Fibroblast of skin of right quadriceps (primary cell): Measurements from ENCODE around the gene OMP.

ENCODE experiments used
- DNase-seq: peaks from one replicate; pipeline ENCODE4 v3.0.0-alpha.2; 2013

Gene OMP

DNA sequence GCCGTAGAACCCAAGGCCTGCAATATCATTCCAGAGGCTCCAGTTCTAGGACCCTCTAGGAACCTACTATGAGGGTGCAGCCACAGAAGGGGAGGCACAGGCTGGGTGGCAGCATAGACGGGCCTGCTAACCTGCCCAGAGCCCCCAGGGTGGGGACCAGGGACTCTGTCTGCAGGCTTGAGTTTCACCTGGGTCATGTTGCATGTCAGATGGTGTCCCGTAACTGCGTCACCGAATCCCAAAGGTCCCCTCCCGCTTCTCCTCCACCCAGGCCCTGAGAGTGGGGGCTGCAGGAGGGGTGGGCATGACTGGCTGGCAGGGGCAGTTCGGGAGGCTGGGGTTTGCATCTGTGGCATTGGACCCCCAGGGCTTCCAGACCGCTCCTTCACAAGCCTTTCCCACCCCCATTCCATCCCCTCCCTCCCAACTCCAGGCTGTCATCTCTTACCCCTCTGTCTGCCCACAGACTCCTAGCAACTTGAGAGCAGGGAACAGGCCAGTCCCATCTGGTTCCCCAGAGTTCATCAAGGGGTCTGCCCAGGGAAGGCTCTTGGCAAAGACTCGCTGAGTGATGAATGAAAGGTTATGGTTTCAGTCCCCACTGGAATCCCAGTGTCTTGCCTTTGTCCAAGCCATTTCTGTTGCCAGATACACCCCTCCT is 41.7 kb downstream of the OMP start:
- no peak for DNase-seq

DNA sequence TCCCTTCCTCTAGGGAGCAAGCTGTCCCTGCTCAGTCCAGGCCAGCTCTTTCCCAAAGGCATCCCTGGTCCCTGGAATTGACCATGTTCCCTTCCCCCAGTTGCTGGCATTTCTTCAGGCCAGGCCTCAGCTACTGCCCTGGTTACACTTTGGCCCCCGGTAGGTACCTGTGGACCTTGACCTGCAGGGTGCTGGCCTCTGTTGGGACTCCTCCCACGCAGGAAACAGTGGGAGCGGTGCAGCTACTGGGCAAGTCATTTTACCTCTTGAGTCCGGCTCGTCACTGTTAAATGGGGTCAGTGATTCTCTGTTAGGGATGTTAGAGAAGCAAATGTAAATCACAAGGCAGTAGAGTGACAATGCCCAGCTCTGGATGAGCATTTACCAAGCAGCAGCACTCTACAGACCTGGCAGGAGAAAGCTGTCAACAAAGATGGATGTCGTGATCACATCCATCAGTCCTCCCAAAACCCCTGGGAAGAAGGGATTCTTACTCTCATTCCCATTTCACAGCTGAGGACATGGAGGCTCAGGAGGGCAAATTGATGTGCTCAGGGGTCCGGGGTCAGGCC is 42.3 kb downstream of the OMP start:
- no peak for DNase-seq

DNA sequence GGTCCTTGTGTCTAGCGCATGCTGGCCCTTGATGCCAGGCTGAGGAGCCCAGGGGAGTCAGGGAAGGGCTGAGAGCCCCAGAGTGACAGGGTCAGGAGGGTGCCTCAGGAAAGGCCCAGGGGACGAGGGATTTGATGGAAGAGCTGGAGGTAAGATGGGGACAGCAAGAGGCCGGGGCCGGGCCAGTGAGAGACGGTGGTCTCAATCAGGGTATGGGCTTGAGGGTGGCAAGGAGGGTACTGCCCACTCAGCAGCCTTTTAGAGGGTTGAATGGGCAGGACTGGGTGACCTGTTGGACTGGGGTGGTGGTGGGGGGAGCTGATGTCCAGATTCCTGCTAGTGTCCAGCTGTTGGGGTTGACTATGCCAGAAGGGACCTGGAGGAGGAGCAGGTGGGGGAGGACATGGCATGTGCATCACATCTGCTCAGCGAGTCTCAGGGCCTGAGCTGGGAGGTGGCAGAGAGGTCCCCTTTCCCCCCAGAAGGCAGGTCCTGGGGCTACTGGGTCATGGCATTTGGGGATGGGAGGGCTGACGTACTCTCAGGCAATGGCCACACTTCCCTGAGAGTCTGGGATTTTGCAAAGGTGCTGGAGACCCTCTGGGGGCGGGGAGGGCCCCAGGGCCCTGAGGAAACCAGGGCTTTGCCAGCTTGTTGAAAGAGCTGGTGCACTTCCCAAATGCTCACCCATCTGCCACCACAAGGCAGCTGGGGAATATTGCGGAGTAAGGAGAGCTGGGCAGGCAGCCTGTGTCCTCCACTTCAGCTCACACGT is 43.8 kb downstream of the OMP start:
- no peak for DNase-seq

DNA sequence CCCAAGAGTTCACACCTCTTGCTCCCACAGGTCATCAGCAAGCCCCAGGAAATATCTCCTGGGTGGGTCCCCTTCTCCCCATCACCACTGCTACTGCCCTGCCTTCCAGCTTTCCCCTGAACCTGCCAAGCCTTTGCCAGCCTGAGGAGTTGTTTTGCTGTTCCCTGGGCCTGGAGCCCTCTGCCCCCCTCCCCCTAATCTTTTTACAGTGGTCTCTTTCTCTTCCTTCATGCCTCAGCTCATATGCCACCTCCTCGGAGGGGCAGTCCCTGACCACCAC is 44.3 kb downstream of the OMP start:
- DNase-seq, result no peak

DNA sequence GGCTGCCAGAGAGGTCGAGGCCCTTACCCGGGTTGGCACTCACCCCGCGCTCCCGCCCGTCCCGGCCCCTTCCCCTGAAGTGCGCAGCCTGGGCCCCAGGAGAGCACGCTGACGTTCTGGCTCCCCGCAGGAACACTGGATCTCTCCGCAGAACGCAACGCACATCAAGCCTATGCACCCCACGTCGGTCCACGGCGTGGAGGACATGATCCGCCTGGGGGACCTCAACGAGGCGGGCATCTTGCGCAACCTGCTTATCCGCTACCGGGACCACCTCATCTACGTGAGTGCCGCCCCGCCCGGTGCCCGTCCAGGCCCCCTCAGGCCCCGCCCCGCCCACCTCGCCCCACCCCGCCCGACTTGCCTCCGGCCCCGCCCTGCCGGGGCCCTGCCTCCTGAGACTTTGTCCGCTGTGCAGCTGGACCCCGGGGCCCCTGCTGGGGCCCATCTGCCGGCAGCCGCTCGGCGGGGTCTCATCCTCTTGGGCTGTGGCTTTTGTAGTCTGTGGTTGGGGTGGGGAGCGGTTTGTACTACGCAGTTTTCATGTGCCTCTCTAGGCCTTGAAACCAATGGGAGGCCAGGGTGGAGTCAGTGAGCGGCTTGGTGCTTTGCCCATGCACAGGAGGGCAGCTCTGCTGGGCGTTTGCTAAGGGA is 45.2 kb downstream of the OMP start:
- DNase-seq, result no peak

DNA sequence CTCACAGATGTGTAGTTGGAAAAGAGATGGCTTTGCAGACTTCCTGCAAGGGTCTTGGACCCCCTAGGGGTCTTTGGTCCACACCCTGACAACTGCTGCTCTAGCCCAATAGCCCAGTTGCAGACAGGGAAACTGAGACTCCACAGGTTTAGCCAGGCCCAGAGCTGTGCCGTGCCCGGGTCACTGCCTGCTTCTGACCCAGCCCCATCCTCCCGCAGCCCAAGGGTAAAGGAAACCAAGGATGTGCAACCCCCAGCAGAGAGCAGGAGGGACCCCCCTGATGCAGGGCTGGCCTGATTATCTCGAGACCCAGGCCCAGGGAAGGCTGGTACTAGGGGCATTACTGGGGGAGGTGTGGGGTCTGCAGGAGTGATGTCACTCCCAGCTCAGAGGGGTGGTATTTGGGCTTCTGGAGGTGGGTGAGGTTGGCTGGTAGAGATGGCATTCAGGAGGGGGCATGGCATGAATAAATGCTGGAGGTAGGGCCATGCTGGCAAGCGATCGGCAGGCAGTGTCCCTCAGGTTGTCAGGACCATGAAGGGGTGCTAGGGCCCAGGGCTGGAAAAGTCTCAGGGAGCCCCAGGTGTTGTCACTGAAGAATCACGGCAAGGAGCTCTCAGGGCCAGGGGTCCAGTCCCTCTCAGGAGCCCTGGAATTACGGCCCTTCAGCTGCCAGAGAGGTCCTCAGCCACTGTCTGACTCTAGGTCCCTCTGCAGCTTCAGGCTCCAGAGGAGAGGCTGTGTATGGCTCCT is 46.5 kb downstream of the OMP start:
- DNase-seq, result no peak

DNA sequence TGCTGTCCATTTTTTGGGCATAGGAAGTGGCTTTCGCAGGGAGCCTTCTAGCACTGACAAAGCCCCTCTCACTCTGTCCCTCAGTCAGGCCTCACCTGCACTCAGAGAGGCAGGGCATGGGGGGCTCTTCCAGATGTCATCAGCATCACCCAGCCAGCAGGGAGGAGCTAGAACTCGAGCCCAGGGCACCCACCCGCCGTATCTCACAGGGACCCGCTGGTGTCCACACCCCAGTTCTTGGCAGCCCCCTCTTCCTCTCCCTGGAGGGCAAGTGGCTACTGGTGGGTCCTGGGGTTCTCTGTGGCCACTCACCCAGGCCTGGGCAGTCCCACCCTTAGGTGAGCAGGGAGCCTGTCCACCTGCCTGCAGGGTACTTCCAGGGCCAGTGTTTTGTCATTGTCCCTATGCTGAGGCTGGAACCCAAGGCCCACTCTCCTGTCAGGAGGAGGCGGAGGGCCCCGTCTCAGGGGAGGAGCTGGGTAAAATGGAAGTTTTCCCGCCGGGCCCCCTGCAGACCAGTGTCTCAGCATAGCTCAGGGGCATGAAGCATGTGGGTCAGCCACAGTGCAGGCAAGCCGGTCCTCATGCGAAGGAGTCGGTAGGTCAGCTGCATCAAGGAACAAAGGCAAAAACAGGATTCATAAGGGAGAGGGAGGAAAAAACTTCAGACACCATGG is 47.2 kb downstream of the OMP start:
- DNase-seq, result no peak

DNA sequence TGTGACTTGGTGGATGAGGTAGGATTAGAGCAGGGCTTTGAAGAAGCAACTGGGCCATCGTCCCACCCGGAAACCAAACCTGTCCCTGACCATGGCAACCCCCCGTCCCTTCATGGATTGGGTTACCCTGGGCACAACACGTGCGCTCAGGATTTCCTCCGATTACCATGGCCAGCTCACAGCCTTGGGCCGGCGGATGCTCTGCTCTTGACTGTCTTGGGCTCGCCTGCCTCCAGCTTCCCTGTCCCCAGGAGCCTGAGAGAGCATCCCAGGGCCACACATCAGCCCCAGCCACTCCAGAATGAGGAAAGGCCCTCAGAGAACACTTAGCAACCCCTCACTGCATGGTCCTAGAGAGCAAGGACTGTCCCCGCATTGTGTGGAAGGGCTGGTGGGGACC is 48.2 kb downstream of the OMP start:
- DNase-seq, result no peak

DNA sequence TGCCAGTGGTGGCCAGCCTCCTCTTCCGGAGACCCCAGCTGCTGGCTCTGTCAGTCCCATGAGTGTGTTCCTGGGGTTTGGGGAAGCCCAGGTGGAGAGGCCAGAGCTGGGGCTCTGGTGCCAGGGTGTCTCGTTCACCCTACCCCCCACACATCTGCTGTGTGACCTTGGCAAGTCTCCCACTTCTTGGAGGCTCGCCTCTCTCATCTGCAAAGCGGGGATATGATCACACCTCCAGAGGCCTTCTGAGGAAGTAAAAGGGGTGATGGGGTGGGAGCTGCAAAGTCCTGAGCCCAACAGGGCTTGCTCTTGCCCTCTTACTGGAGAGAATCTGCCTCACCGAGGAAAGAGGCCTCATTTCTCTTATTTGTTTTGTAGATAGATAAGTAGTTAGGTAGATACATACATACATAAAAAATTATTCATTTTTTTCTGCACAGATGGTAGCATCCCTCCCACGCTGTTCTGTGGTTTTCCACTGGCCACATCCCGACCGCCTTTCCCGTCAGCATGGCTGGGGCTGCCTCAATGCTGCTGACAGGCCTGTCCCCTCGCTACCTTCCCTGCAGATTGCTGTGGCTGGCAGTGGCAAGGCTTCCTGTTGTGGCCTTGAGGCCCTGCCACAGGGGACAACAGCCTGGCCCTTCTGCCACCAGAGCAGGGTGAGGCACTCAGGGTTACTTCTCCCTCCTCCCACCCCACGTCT is 49.3 kb downstream of the OMP start:
- DNase-seq, result no peak

DNA sequence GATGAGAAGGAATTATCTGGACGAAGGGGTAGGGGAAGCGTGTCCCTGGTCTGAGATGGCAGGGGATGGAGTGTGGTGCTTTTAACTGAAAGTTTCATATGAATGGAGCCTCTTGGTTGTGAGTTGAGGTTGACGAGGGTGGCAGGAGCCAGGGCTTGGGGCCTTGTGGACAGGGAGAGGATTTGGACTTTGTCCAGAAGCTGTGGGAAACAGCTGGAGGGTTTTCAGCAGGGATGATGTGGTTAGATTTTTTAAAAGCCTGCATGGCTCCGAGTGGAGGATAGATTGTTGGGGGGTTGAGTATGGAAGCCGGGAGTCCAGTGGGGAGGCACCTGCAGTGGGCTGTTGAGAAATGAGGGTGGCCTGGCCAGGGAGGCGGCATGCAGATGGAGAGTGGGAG is 50.2 kb downstream of the OMP start:
- no peak for DNase-seq
